ENCODE results near the gene B3GAT1. TPM values are rescaled to one million over a fixed set of nuclear protein-coding genes. Genes with fewer than 3 reads are reported as not detected.

The B3GAT1 gene
- total and polyA plus RNA-seq, 2 of the 13 experiments (the other 11 are each of a cell fraction or from before 2014, with no cell fraction given): not detected

DNA sequence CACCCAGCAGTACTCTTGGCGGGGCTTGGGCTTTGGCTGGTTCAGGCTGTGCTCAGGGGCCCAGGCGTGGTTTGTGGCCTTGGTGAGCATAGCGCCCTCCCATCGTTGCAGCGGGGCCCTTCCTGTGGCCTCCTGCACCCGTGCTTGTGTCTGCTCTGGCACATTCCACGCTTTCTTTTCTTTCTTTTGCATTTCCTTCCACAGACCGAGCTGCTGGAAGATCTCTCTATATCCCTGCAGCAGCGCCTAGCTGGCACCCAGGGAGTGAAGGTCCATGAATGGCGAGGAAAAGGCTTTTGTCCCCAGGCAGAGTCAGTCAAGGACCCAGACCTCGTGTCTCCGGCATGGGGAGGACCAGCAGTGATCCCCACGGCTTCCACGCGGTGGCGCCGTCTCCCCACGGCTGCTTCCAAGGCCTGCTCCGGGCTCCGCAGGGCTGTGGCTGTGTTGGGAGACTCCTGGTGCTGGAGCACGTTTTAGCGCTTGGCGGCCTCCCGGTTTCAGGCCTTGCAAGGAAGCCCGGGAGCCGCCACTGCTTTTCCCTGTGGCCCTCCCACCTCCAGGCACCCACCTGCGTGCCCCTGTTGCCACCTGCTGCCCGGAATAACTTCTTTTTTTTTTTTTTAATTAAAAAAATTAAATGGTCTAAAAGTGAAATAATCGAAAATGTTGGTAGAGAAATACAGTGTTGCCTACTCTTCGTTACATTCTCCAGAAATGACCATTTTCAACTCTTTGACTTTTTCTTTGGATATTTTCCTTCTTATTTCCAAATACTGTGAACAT, 51.8 kb downstream of the B3GAT1 start (continued):
- TF ChIP-seq ATAD3A (CRISPR knock-in tag; IDR thresholded peaks at IDR 0.05) (no peak), BHLHE40 (IDR thresholded peaks at IDR 0.05; ENCODE audit: low read length) (peak; percentile 52; the same call in 1 of the 2 replicates), RARG (CRISPR knock-in tag; IDR thresholded peaks at IDR 0.05; ENCODE audit: low read depth) (no peak), RNF2 (conservative IDR thresholded peaks at IDR 0.05; ENCODE audit: low read depth) (peak; percentile 60; the same call in 1 of the 2 replicates), ZNF737 (CRISPR knock-in tag; IDR thresholded peaks at IDR 0.05; ENCODE audit: borderline replicate concordance) (no peak), ZNF580 (CRISPR knock-in tag; IDR thresholded peaks at IDR 0.05; ENCODE audit: borderline replicate concordance, low read depth) (peak; percentile 31; the same call in 1 of the 2 replicates), MNT (IDR thresholded peaks at IDR 0.05) (no peak), PRDM15 (CRISPR knock-in tag; IDR thresholded peaks at IDR 0.05) (no peak), ZMYM3 (CRISPR knock-in tag; IDR thresholded peaks at IDR 0.05) (no peak), RBAK (CRISPR knock-in tag; IDR thresholded peaks at IDR 0.05) (no peak), ZNF350 (CRISPR knock-in tag; IDR thresholded peaks at IDR 0.05; ENCODE audit: borderline replicate concordance, low read depth) (peak; percentile 55; the same call in 1 of the 2 replicates), ZNF333 (CRISPR knock-in tag; IDR thresholded peaks at IDR 0.05; ENCODE audit: borderline replicate concordance) (no peak), ZNF788 (CRISPR knock-in tag; IDR thresholded peaks at IDR 0.05; ENCODE audit: borderline replicate concordance) (peak; percentile 52; the same call in 1 of the 2 replicates), ZNF546 (CRISPR knock-in tag; conservative IDR thresholded peaks at IDR 0.05) (no peak), ZNF550 (CRISPR knock-in tag; IDR thresholded peaks at IDR 0.05; ENCODE audit: borderline replicate concordance) (no peak), KMT2A (CRISPR knock-in tag; IDR thresholded peaks at IDR 0.05) (no peak), PRDM10 (CRISPR knock-in tag; IDR thresholded peaks at IDR 0.05; ENCODE audit: low read depth) (no peak), NRL (CRISPR knock-in tag; IDR thresholded peaks at IDR 0.05; ENCODE audit: borderline replicate concordance) (0 out of 2 replicates have a peak, but pooled peaks have one; percentile 36), POLR2A (IDR thresholded peaks at IDR 0.05; ENCODE audit: insufficient read depth in 1 of 2, low read depth in 2 of 2, low read length in 2 of 2) (no peak)
- TF ChIP-seq, protein P1, sequence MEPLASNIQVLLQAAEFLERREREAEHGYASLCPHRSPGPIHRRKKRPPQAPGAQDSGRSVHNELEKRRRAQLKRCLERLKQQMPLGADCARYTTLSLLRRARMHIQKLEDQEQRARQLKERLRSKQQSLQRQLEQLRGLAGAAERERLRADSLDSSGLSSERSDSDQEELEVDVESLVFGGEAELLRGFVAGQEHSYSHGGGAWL (CRISPR knock-in tag; IDR thresholded peaks at IDR 0.05): no peak
